ENCODE data around the gene MRPS2. TPM values are rescaled to one million over a fixed set of nuclear protein-coding genes. Genes with fewer than 3 reads are reported as not detected.
"Not testable (repeated sequence)": the region's sequence is repeated elsewhere in the genome, so short reads cannot be mapped to it uniquely, and the experiment has no call there.

The MRPS2 gene
- total RNA-seq, result 10 to 100 TPM; 30.0 to 38.0 (median 36.4) TPM
- 10 to 100 TPM; 36.5 to 61.6 (median 37.8) TPM for polyA plus RNA-seq

GRCh38 chr9:135500525-135501260 is at the start of gene MRPS2:
TSS of gene MRPS2 (plus strand) at chr9:135500682. CDS start at chr9:135500711, 29 bp downstream.
- Histone ChIP-seq H3K9me3 (no peaks in the 10 kb centered on the region), H3K27ac (peak within 1 kb of the TSS; percentile 82 to 86 (median 86)), H3K4me3 (peak within 1 kb of the TSS; percentile 90 to 97 (median 93)), H3K4me1 (peaks cover 0 to 34% (median 27%) of the 10 kb centered on the region in 4 donors), H3K27me3 (no peaks in the 10 kb centered on the region), H3K36me3 (peaks cover 9 to 38% (median 20%) of the 10 kb centered on the region in 4 donors)
- TF ChIP-seq POLR2A (IDR thresholded peaks at IDR 0.05) (peak in 1 of 2 donors; percentile 8), CTCF (IDR thresholded peaks at IDR 0.05) (peak; percentile 64 to 91 (median 77)), EP300 (IDR thresholded peaks at IDR 0.05) (no peak), POLR2AphosphoS5 (IDR thresholded peaks at IDR 0.05) (peak; percentile 9 to 67 (median 56))
- 0 to 1% methylated on average over 92 of the region's 92 CpGs for WGBS, 2 donors
- peak; percentile 93 for DNase-seq
- intact Hi-C loops (cut with DNase I), result no loop called here

- H3K9me3 ChIP-seq, result peaks cover 0 to 3% (median 0%) of the 10 kb centered on the region in 4 donors
- peaks cover 0 to 20% (median 0%) of the 10 kb centered on the region in 3 donors for H3K27me3 ChIP-seq
- DNase-seq, result peak; percentile 26
- H3K4me1 ChIP-seq, result no peaks in the 10 kb centered on the region
- no peak overlapping the region for H3K4me3 ChIP-seq
- no peak overlapping the region for H3K27ac ChIP-seq
- 92 to 94% methylated on average over 10 of the region's 10 CpGs for WGBS, 2 donors
- no peaks in the 10 kb centered on the region for H3K36me3 ChIP-seq
- intact Hi-C loops (cut with DNase I), result no loop called here
- no peak for TF ChIP-seq POLR2AphosphoS5 (IDR thresholded peaks at IDR 0.05)
- no peak for TF ChIP-seq EP300 (IDR thresholded peaks at IDR 0.05)
- no peak for TF ChIP-seq POLR2A (IDR thresholded peaks at IDR 0.05)
- no peak for TF ChIP-seq CTCF (IDR thresholded peaks at IDR 0.05)
Observed at GRCh38 chr9:135450956-135451355, 49.5 kb upstream of the MRPS2 start.

- intact Hi-C loops (cut with DNase I); H3K4me3 ChIP-seq: not testable (repeated sequence)
Observed at GRCh38 chr9:135451909-135452308, 48.6 kb upstream of the MRPS2 start.

GRCh38 chr9:135454737-135455136 is 45.7 kb upstream of the MRPS2 start:
- intact Hi-C loops (cut with DNase I), result no loop called here
- Histone ChIP-seq H3K4me1 (no peaks in the 10 kb centered on the region), H3K4me3 (no peak overlapping the region), H3K27ac (no peak overlapping the region), H3K36me3 (no peaks in the 10 kb centered on the region), H3K9me3 (peaks cover 0 to 3% (median 0%) of the 10 kb centered on the region in 4 donors), H3K27me3 (peaks cover 0 to 33% (median 1%) of the 10 kb centered on the region in 3 donors)
- no peak for TF ChIP-seq POLR2AphosphoS5 (IDR thresholded peaks at IDR 0.05)
- TF ChIP-seq POLR2A (IDR thresholded peaks at IDR 0.05), result no peak
- TF ChIP-seq EP300 (IDR thresholded peaks at IDR 0.05), result no peak
- no peak for TF ChIP-seq CTCF (IDR thresholded peaks at IDR 0.05)
- WGBS, 2 donors, result 87 to 88% methylated on average over 5 of the region's 5 CpGs
- DNase-seq, result no peak

More at GRCh38 chr9:135451909-135452308, 48.6 kb upstream of the MRPS2 start:
- not testable (repeated sequence) for DNase-seq, H3K9me3 ChIP-seq, H3K36me3 ChIP-seq, H3K4me1 ChIP-seq, H3K27ac ChIP-seq
- 72 to 80% methylated on average over 7 of the region's 7 CpGs for WGBS, 2 donors
- H3K27me3 ChIP-seq, result peaks cover 0 to 26% (median 0%) of the 10 kb centered on the region in 3 donors

- DNase-seq, result no peak
- Histone ChIP-seq H3K36me3 (no peaks in the 10 kb centered on the region), H3K9me3 (peaks cover 0 to 3% (median 0%) of the 10 kb centered on the region in 4 donors), H3K27ac (no peak overlapping the region), H3K4me1 (no peaks in the 10 kb centered on the region), H3K27me3 (peaks cover 0 to 39% (median 4%) of the 10 kb centered on the region in 3 donors), H3K4me3 (no peak overlapping the region)
- TF ChIP-seq EP300 (IDR thresholded peaks at IDR 0.05) (no peak), CTCF (IDR thresholded peaks at IDR 0.05) (no peak), POLR2A (IDR thresholded peaks at IDR 0.05) (no peak), POLR2AphosphoS5 (IDR thresholded peaks at IDR 0.05) (no peak)
- intact Hi-C loops (cut with DNase I), result no loop called here
- 73 to 83% methylated on average over 23 of the region's 23 CpGs for WGBS, 2 donors
Observed at GRCh38 chr9:135455401-135456030, 45.0 kb upstream of the MRPS2 start.

All from sigmoid colon (tissue), 7 donors.